Neuronal stem cell (in vitro differentiated cells): ENCODE data around the gene ADGRV1.

Source experiments
- DNase-seq: peaks from one replicate; pipeline ENCODE4 v3.0.0-alpha.2; 2013; ENCODE audit warnings: low spot score
- H2AFZ ChIP-seq: one replicate; pipeline ENCODE4 v1.6.1; 2013; ENCODE audit warnings: mild to moderate bottlenecking, low read length, inconsistent platforms
- H2AK5ac ChIP-seq: 2 replicates; pipeline ENCODE4 v1.6.1; 2013; ENCODE audit warnings: low read depth, mild to moderate bottlenecking, inconsistent platforms, low read length, moderate library complexity, mixed read lengths
- H2BK120ac ChIP-seq: 2 replicates; pipeline ENCODE4 v1.6.1; 2013; ENCODE audit warnings: low read depth, mild to moderate bottlenecking, inconsistent platforms, low read length, moderate library complexity, mixed read lengths
- H2BK12ac ChIP-seq: one replicate; pipeline ENCODE4 v1.6.1; 2013; ENCODE audit warnings: low read length, inconsistent platforms
- H2BK15ac ChIP-seq: 2 replicates; pipeline ENCODE4 v1.6.1; 2013; ENCODE audit warnings: mild to moderate bottlenecking, low read length, inconsistent platforms, mixed read lengths
- H2BK5ac ChIP-seq: one replicate; pipeline ENCODE4 v1.6.1; 2013; ENCODE audit warnings: inconsistent platforms, mild to moderate bottlenecking, low read length, moderate library complexity
- H3K14ac ChIP-seq: one replicate; pipeline ENCODE4 v1.6.1; 2013; ENCODE audit warnings: low read length, inconsistent platforms
- H3K18ac ChIP-seq: 2 replicates; pipeline ENCODE4 v1.6.1; 2013; ENCODE audit warnings: low read length, inconsistent platforms
- H3K23ac ChIP-seq: 2 replicates; pipeline ENCODE4 v1.6.1; 2013; ENCODE audit warnings: low read depth, mild to moderate bottlenecking, mixed read lengths, low read length, inconsistent platforms; ENCODE audit not compliant: poor library complexity
- H3K27ac ChIP-seq: replicated peaks from 3 replicates; pipeline ENCODE4 v1.5.1; 2013; ENCODE audit warnings: low read length, inconsistent platforms
- H3K27me3 ChIP-seq, 3 experiments: 2 replicates each; pipeline ENCODE4 v1.6.1; 2013; ENCODE audit warnings: low read length in 3 of 3, mild to moderate bottlenecking in 2 of 3, inconsistent platforms in 1 of 3, low read depth in 1 of 3, mixed read lengths in 1 of 3, moderate library complexity in 1 of 3; ENCODE audit not compliant: control insufficient read depth in 3 of 3, insufficient read depth in 3 of 3
- H3K36me3 ChIP-seq, 2 donors: replicated peaks in 1 of 2; 2 replicates each; pipeline ENCODE4 v1.6.1; 2013; ENCODE audit warnings: low read length in 2 of 2; ENCODE audit not compliant: control insufficient read depth in 2 of 2, insufficient read depth in 2 of 2
- H3K4ac ChIP-seq: 2 replicates; pipeline ENCODE4 v1.6.1; 2013; ENCODE audit warnings: inconsistent platforms, mild to moderate bottlenecking, low read length, moderate library complexity
- H3K4me1 ChIP-seq, 2 donors: 1 replicate in 1 of 2; 2 replicates in 1 of 2; pipeline ENCODE4 v1.6.1; 2013; ENCODE audit warnings: low read length in 2 of 2, low read depth in 1 of 2; ENCODE audit not compliant: control insufficient read depth in 2 of 2, insufficient read depth in 1 of 2
- H3K4me2 ChIP-seq: one replicate; pipeline ENCODE4 v1.6.1; 2013; ENCODE audit warnings: mild to moderate bottlenecking, low read length, inconsistent platforms; ENCODE audit not compliant: insufficient read depth, poor library complexity, severe bottlenecking
- H3K4me3 ChIP-seq, 2 donors: 2 replicates each; pipeline ENCODE4 v1.5.1; 2013; ENCODE audit warnings: low read length in 2 of 2, mild to moderate bottlenecking in 2 of 2, inconsistent platforms in 1 of 2, moderate library complexity in 1 of 2
- H3K79me1 ChIP-seq: one replicate; pipeline ENCODE4 v1.6.1; 2013; ENCODE audit warnings: low read depth, mild to moderate bottlenecking, inconsistent platforms, low read length, moderate library complexity
- H3K9ac ChIP-seq: one replicate; pipeline ENCODE4 v1.6.1; 2013; ENCODE audit warnings: mild to moderate bottlenecking, low read depth, low read length, inconsistent platforms; ENCODE audit not compliant: poor library complexity
- H3K9me3 ChIP-seq, 2 donors: replicated peaks in 1 of 2; 2 replicates each; pipeline versions ENCODE3 to v1.6.1; 2013; ENCODE audit warnings: low read length in 2 of 2, mild to moderate bottlenecking in 2 of 2, inconsistent platforms in 1 of 2, low read depth in 1 of 2, mixed read lengths in 1 of 2, moderate library complexity in 1 of 2; ENCODE audit not compliant: control insufficient read depth in 2 of 2, insufficient read depth in 1 of 2
- H4K8ac ChIP-seq: one replicate; pipeline ENCODE4 v1.6.1; 2013; ENCODE audit warnings: low read depth, mild to moderate bottlenecking, inconsistent platforms, low read length, moderate library complexity
- H4K91ac ChIP-seq: one replicate; pipeline ENCODE4 v1.6.1; 2013; ENCODE audit warnings: low read length, low read depth, mild to moderate bottlenecking, inconsistent platforms; ENCODE audit not compliant: poor library complexity
- WGBS, 2 donors: extraction: QIAGEN DNeasy Blood & Tissue Kit; methylation state at CpG; one replicate each; pipeline ENCODE4 v1.1.7; 2013; ENCODE audit warnings: missing lambda C conversion rate in 2 of 2, mixed read lengths in 1 of 2; ENCODE audit not compliant: insufficient read length in 2 of 2, insufficient replicate concordance in 1 of 2; ENCODE audit errors: extremely low coverage in 2 of 2; 5-methylcytosine and 5-hydroxymethylcytosine counted together

ADGRV1 gene

GRCh38 chr5:91028499-91028956 is 469.9 kb downstream of the ADGRV1 start:
- no peak overlapping the region for H3K4ac ChIP-seq
- H3K18ac ChIP-seq, result no peak overlapping the region
- H3K9ac ChIP-seq, result no peak overlapping the region
- H3K4me3 ChIP-seq, result no peak overlapping the region
- no peak overlapping the region for H4K8ac ChIP-seq
- no peak overlapping the region for H2BK5ac ChIP-seq
- no peak overlapping the region for H2BK12ac ChIP-seq
- H4K91ac ChIP-seq, result no peak overlapping the region
- no peaks in the 10 kb centered on the region for H3K27me3 ChIP-seq
- no peak overlapping the region for H2AFZ ChIP-seq
- DNase-seq, result no peak
- WGBS, 2 donors, result no CpG with 5 or more reads among the region's 2 CpGs
- no peak overlapping the region for H3K4me2 ChIP-seq
- H3K9me3 ChIP-seq, result no peaks in the 10 kb centered on the region
- no peak overlapping the region for H2BK15ac ChIP-seq
- H3K4me1 ChIP-seq, result peaks cover 8% of the 10 kb centered on the region in 2 donors
- H3K23ac ChIP-seq, result no peak overlapping the region
- no peak overlapping the region for H2AK5ac ChIP-seq
- H3K79me1 ChIP-seq, result no peaks in the 10 kb centered on the region
- no peaks in the 10 kb centered on the region for H3K36me3 ChIP-seq
- H3K27ac ChIP-seq, result no peak overlapping the region
- no peak overlapping the region for H2BK120ac ChIP-seq
- no peak overlapping the region for H3K14ac ChIP-seq

DNA sequence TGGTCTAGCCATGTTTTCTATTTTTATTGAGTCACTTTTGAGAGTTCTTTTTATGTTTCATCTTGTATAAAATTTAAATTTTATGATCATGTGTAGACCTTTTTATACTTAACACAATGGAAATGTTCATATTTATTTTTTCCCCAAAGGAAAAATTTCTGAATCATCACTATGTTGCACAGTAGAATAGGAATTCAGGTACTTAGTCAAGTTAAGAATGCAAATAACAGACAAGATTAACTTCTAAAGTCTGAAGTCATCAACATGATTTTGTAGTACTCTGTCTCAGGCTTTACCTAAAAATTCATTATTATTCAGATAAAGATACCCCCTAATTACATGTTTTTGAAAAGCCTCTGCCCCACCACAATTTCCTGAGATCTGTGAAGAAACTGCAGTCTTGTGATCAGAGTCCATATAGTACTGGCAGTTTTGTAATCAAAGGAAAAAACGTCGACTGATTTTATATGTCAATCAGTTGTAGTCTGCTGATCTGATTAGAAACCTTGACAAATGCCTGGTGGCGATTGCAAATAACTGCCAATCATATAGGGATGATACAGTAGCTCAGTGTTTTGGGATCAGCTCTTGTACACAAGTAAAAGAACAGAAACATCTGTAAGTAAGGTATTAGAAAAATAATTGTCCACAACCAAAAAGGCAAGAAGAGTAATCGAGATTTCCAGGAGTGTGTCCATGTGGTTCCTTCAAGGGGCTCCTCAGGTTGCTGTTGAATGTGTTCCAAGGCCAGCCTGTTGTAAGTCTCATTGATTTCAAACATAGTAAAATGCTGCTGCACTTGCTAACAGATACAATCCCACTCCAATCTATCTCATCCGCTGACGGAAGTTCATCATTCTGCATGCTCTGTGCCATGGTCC is 472.2 kb downstream of the ADGRV1 start:
- no peak overlapping the region for H2BK120ac ChIP-seq
- H3K27ac ChIP-seq, result no peak overlapping the region
- no peak overlapping the region for H3K4me2 ChIP-seq
- H3K9me3 ChIP-seq, result no peaks in the 10 kb centered on the region
- no peak overlapping the region for H4K8ac ChIP-seq
- no peak overlapping the region for H3K18ac ChIP-seq
- no peaks in the 10 kb centered on the region for H3K79me1 ChIP-seq
- no peak overlapping the region for H2BK12ac ChIP-seq
- no peak overlapping the region for H3K4ac ChIP-seq
- no peak overlapping the region for H3K23ac ChIP-seq
- H3K4me3 ChIP-seq, result no peak overlapping the region
- DNase-seq, result no peak
- H2BK5ac ChIP-seq, result no peak overlapping the region
- no peak overlapping the region for H3K14ac ChIP-seq
- H2AFZ ChIP-seq, result no peak overlapping the region
- no peaks in the 10 kb centered on the region for H3K27me3 ChIP-seq
- H3K4me1 ChIP-seq, result peaks cover 13% of the 10 kb centered on the region in 2 donors
- no CpG with 5 or more reads among the region's 6 CpGs for WGBS, 2 donors
- no peaks in the 10 kb centered on the region for H3K36me3 ChIP-seq
- H2BK15ac ChIP-seq, result no peak overlapping the region
- H4K91ac ChIP-seq, result no peak overlapping the region
- no peak overlapping the region for H2AK5ac ChIP-seq
- H3K9ac ChIP-seq, result no peak overlapping the region

DNA sequence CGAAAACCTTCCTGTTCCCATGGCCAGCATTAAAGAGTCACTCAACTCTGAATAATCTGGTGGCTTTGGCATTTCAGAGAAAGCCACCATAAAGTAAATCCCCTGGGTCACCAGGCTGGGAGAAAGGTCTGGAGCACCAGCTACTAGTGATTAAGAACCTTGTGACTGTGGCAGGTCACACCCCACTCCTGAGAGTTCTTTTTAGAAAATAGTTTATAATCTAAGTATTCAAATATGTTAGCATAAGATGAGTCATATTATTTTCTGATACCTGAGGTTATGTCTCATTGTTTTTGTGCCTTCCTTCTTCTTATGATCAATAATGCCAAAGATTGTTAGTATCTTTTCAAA is 472.8 kb downstream of the ADGRV1 start:
- no peak overlapping the region for H3K9ac ChIP-seq
- no peaks in the 10 kb centered on the region for H3K79me1 ChIP-seq
- H3K27ac ChIP-seq, result no peak overlapping the region
- no peak overlapping the region for H3K4me2 ChIP-seq
- H3K27me3 ChIP-seq, result no peaks in the 10 kb centered on the region
- H3K4me1 ChIP-seq, result peaks cover 13% of the 10 kb centered on the region in 2 donors
- H2BK12ac ChIP-seq, result no peak overlapping the region
- H2AK5ac ChIP-seq, result no peak overlapping the region
- no peak overlapping the region for H3K4ac ChIP-seq
- WGBS, 2 donors, result no CpG with 5 or more reads among the region's 1 CpG
- H4K91ac ChIP-seq, result no peak overlapping the region
- no peak for DNase-seq
- H2BK120ac ChIP-seq, result no peak overlapping the region
- no peaks in the 10 kb centered on the region for H3K9me3 ChIP-seq
- no peak overlapping the region for H3K14ac ChIP-seq
- no peak overlapping the region for H3K23ac ChIP-seq
- H2BK15ac ChIP-seq, result no peak overlapping the region
- H3K4me3 ChIP-seq, result no peak overlapping the region
- no peak overlapping the region for H2AFZ ChIP-seq
- H4K8ac ChIP-seq, result no peak overlapping the region
- H3K18ac ChIP-seq, result no peak overlapping the region
- H3K36me3 ChIP-seq, result no peaks in the 10 kb centered on the region
- H2BK5ac ChIP-seq, result no peak overlapping the region

DNA sequence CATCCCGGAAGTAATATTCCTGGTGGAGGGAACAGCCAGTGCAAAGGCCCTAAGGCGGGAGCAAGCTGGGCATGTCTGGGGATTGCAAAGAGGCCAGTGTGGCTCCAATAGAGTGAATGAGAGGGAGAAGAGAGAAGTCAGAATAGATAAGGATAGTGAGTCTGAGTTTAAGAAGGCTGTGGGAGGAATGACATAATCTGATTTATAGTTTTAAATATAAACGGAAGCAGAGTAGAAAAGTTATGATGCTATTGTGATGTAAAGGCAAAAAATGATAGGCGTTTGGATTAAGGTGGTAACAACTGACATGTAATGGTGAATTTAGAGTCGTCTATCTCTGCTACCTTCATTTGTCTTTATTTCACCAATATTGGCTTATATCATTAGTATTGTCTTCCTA is 473.5 kb downstream of the ADGRV1 start:
- H3K9ac ChIP-seq, result no peak overlapping the region
- H3K4ac ChIP-seq, result no peak overlapping the region
- no peak overlapping the region for H2BK12ac ChIP-seq
- no peak overlapping the region for H3K4me3 ChIP-seq
- no peak overlapping the region for H4K8ac ChIP-seq
- no peak overlapping the region for H3K27ac ChIP-seq
- 100% methylated on average over 2 of the region's 5 CpGs; no CpG with 5 or more reads in 1 of the 2 donors for WGBS, 2 donors
- peaks cover 11 to 13% of the 10 kb centered on the region in 2 donors for H3K4me1 ChIP-seq
- H2BK120ac ChIP-seq, result no peak overlapping the region
- H3K27me3 ChIP-seq, result no peaks in the 10 kb centered on the region
- no peak overlapping the region for H2BK15ac ChIP-seq
- no peaks in the 10 kb centered on the region for H3K79me1 ChIP-seq
- H4K91ac ChIP-seq, result no peak overlapping the region
- no peaks in the 10 kb centered on the region for H3K9me3 ChIP-seq
- no peak overlapping the region for H2AK5ac ChIP-seq
- no peak overlapping the region for H3K4me2 ChIP-seq
- DNase-seq, result no peak
- no peak overlapping the region for H3K23ac ChIP-seq
- no peaks in the 10 kb centered on the region for H3K36me3 ChIP-seq
- H3K14ac ChIP-seq, result no peak overlapping the region
- no peak overlapping the region for H2AFZ ChIP-seq
- H2BK5ac ChIP-seq, result no peak overlapping the region
- no peak overlapping the region for H3K18ac ChIP-seq
